Inferior parietal cortex (tissue), 1 donor: ENCODE data around the gene ARHGEF11.

Experiments used
- DNase-seq: peaks from one replicate; pipeline ENCODE4 v3.0.0-alpha.2; 2016; ENCODE audit errors: extremely low spot score

The ARHGEF11 gene

DNA sequence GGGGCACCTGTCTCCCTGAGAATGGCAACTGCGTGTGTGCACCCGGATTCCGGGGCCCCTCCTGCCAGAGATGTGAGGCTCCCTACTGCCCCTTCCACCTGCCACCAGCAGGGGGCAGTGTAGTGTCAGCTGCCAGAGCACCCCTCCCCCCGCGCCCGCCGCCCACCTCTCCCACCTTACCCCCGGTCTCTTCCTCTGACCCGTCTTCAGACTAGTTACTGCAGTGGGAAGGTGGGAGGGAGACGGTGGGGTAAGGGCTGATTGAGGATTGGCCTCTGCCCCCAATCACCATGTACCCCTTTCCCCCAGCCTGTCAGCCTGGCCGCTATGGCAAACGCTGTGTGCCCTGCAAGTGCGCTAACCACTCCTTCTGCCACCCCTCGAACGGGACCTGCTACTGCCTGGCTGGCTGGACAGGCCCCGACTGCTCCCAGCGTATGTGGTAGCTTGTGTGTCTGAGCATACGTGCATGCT lies 135.2 kb downstream of the ARHGEF11 start:
- DNase-seq: no peak

DNA sequence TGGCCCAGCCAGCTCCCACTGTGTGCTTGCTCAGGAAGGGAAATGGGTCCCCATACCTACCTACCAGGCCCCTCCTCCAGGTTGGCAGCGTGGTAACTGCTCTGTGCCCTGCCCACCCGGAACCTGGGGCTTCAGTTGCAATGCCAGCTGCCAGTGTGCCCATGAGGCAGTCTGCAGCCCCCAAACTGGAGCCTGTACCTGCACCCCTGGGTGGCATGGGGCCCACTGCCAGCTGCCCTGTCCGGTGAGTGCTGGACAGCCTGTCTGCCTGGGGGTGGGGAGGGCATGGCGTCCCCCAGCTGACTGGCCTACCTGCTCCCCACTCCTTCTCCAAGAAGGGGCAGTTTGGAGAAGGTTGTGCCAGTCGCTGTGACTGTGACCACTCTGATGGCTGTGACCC lies 135.9 kb downstream of the ARHGEF11 start:
- no peak for DNase-seq

DNA sequence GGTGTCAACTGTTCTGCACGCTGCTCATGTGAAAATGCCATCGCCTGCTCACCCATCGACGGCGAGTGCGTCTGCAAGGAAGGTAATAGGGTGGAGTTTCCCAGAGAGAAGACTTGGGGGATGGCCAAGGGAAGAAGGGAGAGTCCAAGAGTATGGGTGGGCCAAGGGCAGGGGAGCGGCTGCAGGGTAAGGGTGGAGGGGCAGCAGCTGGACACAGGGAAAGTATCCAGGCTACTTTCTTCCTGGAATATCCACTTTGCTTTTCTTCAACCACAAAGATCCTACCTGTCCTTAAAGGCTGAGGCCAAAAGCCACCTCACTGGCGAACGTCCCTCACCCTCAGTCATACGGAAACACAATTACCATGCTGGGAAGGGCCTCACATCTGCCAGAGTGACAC lies 136.6 kb downstream of the ARHGEF11 start:
- DNase-seq: no peak

DNA sequence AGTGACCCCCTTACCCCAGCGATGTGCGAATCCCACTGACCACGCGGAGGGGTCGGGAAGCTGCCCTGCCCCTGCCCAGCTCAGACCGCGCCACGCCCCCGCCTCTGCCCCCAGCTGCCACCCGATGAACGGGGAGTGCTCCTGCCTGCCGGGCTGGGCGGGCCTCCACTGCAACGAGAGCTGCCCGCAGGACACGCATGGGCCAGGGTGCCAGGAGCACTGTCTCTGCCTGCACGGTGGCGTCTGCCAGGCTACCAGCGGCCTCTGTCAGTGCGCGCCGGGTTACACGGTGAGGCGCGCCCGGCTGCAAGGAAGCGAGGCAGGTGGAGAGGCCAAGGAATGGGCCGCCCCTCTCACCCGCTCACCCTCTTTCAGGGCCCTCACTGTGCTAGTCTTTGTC lies 137.0 kb downstream of the ARHGEF11 start:
- DNase-seq: no peak

DNA sequence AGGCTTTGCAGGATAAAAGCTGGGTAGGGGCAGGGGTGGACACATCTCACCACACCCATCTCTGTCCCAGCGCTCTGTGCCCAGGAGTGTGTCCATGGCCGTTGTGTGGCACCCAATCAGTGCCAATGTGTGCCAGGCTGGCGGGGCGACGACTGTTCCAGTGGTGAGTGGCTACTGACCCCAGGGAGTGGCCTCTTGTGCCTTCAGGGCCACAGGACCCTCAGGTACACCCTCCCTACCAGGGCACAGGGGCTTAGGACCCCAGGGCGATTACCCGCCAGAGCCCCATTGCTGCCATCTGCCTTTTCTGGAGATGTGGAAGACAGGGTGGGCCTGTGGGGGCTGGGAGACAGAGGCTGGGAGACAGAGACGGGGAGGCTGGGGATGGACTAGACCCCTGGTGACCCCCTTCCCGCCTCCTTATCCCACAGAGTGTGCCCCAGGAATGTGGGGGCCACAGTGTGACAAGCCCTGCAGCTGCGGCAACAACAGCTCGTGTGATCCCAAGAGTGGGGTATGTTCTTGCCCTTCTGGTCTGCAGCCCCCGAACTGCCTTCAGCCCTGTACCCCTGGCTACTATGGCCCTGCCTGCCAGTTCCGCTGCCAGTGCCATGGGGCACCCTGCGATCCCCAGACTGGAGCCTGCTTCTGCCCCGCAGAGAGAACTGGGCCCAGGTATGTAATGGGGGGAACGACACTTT lies 139.2 kb downstream of the ARHGEF11 start:
- no peak for DNase-seq

DNA sequence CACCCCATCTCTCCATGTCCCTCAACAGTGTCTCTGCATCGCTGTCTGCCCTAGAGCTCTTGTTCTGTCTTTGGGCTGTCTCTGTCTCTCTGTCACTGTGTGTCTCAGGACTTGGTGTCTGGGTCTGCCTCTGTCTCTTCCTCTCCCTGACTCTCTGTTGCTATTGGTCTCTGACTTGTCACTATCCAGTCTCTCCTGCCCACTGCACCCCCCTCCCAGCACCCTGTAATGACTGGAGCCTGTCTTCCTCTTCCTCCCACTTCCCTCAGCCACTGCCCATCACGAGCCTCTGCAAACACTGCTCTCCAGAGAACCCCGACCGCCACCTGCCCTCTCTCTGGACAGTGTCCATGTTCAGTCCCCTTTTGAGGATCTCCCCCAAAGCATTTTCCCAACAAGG lies 139.9 kb downstream of the ARHGEF11 start:
- DNase-seq: no peak

DNA sequence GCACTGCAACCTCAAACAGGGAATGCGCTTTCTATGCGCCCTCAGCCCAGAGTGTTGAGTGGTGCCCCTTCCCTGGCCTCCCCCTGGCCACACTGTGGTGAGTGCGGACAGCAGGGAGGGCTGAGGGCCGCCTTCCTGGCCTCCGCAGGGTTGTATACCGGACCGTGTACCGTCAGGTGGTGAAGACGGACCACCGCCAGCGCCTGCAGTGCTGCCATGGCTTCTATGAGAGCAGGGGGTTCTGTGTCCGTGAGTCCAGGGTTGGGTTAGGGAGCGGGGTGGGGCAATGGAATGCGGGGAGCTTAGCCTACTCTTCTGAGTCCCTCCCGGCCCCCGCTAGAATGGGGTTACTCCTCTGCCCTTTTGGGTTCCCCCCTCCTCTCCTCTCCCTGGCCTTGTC lies 140.4 kb downstream of the ARHGEF11 start:
- no peak for DNase-seq

DNA sequence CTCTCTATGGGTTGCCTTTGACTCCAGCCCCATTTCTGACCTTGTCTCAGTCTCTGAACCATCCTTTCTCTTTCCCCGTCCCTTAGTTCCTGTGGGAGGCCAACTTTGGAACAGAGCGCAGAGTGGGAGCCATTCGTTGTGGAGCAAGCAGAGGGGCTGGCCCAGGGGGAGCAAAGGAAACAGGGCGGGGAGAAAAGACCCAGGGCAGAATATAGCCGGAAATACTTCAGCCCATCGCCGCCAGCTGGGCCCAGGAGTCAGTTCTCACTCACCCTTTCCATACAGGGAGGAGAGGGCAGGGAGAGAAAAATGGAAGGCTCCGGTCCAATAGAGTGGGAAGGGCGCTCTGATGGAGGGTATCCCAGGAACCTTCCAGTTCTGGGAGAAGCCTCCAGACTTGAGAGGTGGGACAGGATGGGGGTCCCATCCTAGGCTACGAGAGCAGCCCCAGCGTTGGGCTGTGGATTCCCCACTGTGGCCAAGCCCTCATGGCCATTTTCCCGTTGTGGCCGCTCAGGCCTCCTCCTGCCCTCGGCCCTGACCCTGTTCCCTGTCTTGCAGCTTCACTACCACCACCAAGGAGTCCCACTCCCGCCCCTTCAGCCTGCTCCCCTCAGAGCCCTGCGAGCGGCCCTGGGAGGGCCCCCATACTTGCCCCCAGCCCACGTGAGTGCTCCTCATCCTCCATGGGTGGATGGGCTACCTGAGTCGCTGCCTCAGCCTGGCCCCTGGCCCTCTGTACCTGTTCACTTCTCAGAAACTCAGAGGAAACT lies 141.2 kb downstream of the ARHGEF11 start:
- DNase-seq: no peak

DNA sequence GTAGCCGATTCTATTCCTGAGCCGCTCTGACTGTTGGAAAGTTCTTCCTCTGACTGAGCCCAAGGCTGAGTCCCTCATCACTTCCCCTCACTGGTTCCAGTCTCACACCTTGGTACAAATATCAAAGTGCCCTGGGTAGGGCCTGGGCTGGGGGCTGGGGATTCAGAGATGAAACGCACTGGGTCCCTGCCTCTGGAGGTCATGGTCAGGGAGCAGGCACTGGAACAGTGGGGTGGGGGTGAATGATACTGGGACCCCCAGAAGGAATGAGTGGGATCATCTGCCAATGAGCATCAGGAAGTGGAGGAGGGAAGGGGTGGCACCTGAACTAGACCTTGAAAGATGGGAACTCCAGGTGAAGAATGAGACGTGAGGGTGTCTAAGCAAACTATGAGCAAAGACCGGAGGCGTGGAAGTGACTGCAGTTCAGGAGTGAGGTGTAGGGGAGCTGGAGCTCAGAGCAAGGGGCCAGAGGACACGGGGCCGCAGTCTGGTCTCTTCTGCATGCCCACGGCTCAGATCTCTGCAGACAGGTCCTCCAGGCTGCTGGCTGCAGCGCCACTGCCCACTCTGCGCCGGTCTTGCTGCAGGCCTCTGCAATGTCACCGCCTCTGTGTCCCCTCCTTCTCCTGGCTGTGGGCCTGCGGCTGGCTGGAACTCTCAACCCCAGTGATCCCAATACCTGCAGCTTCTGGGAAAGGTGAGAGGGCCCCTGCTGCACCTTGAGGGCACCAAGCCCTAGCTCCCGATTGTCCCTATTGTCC lies 142.0 kb downstream of the ARHGEF11 start:
- no peak for DNase-seq

DNA sequence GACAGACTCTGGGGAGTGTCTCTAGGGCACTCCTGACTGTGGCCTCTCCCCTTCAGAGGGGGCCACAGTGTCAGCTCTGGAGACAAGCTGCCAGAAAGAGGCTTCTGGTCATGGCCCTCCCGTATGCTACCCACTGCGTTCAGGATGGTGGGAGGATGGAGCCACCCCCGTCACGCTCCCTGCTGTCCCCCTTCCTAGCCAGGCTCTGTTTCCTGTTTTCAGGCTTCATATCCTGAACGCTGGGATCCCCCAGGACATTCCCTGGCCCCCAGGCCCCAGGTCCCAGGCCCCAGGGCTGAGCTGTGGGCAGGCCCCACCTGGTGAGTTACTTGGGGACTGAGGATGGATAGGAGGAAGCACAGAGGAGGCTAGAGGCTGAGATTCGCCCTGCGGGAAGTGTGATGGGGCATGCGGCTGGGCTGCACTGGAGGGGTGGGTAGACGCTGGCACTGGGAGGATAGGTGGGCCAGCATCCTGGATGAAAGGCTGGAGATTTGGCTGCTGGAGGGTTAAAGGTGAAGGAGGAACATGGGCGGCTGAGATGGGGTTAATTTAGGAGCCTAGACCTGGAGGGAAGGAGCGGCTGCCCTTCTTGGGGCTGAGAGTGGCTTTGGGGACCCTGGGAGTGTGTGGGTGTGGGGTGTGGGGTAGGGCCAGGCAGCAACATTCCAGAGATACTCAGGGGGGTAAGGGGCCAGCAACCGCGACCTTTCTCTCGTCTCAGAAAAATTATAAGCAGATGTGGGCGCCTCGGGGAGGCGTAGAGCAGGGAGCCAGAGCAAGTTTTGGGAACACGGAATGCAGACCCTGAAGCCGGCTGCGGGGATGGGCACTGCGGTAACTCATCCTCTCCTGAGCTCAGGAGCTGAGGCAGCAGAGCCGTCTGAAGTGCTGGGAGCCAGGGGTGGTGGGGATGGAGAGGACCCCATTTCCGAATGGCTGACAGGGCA lies 143.3 kb downstream of the ARHGEF11 start:
- no peak for DNase-seq

DNA sequence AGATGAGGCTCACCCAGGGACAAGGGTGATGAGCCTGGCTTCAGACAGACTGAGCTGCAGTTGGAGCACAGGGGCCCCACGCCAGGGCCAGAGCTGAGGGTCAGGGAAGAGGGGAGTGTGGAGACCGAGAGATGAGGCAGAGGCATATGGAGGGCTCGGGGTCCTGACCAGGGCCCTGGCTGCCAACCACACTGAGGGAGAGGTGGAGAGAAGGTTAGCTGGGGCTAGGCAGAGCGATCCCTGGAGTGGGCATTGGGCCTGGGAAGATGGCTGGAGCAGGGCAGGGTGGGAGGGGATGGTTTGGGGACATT lies 144.0 kb downstream of the ARHGEF11 start:
- no peak for DNase-seq

DNA sequence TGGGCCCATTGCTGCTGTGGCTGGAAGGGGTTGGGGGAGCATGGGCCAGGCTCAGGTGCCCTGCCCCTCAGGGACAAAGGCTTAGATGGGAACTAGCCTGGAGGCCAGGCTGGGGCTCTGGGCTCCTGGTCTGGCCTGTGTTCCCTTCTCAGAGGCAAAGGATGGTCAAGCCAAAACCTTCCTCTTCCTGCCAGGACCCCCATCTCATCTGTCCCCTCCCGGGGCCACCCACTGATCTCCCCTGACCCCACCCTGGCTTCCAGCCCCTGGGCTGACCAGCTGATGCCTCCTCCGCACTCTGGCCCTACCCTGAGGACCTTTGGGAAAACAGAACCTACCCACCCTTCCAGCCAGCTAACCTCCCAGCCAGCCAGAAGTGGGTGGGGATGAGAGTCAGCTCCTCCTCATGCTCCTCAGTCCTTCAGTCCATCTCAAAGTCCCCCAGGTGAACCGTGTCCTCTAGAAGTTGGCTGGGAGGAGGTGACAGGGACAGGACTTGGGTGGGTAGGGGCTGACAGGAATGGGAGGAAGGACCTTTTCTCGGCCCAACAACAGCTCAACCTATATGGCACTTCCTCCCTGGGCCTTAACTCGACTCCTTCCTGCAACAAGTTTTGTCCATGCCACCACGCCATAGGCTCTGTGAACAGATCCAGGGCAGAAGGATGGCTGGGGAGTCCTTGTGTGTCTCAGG lies 144.5 kb downstream of the ARHGEF11 start:
- DNase-seq: no peak

DNA sequence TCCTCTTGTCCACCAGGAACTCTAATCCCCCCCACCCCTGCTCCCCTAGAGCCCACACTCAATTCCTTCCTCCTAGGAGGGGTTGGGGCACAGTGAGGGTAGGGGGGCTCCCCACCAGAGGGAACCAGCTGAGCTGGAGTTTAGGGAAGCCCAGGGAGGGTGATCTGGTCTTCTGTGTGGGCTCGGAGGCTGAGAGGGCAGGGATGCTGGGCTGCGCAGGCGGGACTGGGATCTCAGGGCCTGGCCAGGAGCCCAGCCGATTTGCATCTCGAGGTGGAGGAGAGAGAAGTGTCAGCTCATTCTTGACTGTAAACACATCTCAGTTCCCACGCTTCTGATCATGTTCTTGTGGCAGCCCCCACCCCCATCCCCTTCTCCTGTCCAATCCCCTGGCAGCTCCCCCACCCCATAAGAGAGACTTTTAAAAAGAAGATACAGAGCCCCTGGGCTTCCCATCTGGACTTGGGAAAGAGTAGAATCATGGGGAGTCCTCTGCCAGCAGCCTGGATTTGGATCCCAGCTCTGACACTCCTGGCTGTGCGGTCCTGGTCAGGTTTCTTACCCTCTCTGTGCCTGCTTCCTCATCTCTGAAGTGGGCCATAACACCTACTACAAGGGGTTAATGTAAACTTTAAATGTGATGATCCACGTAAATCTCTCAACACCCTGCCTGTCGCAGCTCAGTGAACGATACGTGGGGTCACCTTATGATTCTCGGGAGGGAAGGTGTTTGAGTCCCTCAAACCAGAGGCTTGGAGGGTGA lies 145.4 kb downstream of the ARHGEF11 start:
- DNase-seq: no peak

DNA sequence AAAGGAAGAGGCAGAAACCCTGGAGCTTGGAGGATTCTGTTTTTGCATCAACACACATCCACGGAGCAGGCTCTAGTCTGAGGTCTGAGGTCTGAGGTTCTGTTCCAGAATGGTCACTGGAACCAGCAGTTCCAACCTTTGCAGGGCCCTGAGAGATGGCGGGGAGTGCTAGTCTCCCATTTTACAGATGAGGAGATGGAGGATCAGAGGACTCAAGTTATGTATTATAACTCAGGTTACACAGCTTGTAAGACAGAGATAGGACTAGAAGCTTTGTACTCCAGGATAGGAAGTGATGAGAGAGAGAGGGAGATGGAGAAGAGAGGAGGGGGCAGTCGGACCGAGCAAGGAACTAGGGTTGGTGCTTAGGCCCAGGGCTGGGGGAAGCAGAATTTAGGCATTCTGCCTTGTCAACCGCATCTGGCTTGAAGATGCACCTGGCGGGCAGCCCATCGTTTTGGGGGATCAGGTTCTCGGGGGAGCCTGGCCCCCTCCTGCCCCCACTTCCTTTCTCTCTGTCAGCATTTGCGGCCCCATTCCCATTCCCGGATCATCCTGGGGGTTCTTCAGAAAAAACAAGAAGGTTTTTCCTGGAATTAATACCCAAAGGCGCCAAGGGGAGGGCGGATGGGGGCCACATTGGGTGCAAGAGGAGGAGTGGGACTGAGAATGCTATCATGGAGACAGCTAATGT lies 146.4 kb downstream of the ARHGEF11 start:
- no peak for DNase-seq

DNA sequence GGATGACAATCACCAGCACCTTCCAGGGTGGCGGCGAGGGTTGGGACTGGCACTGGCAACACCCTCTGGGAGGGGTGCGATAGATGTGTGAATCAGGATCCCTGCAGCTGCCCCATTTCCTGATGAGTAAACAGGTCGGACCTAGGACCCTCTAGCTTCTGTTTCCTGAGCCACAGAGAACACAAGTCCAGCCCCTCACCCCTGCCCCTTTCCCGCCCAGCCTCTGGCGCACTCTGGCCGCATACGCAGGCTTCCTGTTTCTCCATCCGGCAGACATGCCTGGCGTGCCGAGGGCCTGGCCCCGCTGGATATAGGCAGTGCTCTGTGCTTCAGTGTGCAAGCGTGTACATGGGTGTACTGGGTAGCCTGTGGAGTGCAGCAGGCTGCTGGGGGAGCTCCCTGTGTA lies 147.4 kb downstream of the ARHGEF11 start:
- no peak for DNase-seq

DNA sequence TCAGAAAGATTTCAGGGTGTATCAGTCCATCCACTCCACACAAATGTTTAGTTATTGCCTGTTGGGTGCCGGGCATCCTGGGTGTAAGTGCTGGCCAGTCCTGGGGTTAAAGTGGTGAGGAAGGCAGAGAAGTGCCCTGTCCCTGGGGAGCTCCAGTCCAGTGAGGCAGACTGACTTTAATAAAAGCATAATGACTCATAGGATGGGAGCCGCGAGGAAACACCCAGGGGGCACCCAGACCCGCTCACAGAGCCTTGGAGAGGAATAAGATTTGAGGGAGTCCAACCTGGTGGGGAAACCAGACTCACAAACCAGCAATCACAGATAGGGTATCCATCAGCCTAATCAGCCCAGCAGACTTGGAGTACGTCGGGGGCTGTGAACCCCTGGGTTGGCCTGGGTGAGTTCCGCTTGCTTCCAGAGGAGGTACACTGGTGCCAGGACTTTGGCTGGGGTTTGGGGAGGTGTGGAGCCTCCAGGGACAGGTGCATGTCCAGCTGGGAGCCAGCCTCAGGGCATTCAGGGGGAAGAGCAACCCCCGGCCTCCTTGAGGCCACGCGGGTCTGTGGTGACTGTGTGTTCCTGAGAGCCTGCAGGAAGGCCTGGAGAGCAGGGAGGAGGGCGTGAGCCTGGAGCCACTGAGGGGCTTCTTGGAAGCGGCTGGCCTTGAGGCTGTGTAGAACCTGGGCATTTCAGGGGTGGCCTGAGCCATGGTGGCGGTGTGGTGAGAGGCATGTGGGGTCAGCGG lies 148.3 kb downstream of the ARHGEF11 start:
- DNase-seq: no peak

DNA sequence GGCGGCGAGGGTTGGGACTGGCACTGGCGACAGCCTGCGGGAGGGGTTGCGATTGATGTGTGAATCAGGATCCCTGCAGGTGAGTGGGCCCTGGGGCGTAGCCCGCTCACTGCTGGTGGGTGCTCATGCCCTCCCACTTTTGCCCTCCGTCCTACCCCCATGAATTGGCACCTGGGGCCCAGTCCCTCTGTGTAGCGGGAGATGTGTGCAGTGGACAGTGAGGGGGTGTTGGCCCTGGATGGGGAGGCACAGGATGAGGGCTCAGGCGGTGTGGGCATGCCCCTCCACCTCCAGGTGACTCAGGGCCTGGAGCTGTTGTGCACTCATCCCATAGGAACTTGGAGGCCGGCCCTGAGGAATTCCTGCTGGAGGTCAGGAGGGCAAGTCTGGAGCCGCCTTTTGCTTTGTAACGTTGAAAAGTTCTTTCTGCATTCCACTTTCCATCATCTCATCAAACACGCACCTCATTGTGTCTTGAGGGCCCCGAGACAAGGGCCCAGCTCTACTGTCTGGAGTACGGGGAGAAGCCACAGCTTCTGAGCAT lies 149.0 kb downstream of the ARHGEF11 start:
- no peak for DNase-seq

DNA sequence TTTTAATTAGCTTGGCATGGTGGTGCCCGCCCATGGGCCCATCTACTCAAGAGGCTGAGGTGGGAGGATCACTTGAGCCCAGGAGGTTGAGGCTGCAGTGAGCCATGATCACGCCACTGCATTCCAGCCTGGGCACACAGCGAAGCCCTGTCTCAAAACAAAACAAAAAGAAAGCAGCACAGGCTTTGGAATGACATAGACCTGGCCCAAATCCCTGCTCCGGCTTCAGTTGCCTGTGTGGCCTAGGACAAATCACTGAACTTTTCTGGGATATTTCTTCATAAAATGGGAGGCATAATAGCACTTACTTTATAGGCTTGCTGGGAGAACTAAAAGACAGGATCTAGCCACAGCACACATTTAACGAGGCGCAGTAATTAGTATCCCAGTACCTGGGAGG lies 149.6 kb downstream of the ARHGEF11 start:
- no peak for DNase-seq

DNA sequence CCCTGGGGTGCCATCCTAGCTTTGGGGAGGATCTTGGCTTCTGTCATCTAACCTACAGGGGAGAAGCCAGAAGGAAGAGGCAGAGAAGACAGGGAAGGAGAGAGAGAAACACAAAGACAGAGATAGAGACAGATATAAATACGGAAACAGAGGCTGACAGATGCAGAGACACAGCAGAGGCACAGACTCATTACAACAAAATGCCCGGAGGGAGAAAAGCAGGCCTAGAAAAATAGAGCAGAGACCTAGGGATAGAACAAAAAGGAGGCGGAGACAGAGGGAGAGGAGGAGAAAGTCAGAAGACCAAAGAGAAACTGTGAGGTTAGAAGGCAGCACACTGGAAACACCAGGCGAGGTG lies 150.1 kb downstream of the ARHGEF11 start:
- no peak for DNase-seq
